ENCODE measurements around the gene OPA3. TPM values are rescaled to one million over a fixed set of nuclear protein-coding genes. Genes with fewer than 3 reads are reported as not detected.
A peak's percentile ranks its signal among the peaks of the same experiment; 100 is the strongest.

Gene OPA3
- total and polyA plus RNA-seq, 2 experiments from 2014 or later = 5.3 to 11.8 TPM

DNA sequence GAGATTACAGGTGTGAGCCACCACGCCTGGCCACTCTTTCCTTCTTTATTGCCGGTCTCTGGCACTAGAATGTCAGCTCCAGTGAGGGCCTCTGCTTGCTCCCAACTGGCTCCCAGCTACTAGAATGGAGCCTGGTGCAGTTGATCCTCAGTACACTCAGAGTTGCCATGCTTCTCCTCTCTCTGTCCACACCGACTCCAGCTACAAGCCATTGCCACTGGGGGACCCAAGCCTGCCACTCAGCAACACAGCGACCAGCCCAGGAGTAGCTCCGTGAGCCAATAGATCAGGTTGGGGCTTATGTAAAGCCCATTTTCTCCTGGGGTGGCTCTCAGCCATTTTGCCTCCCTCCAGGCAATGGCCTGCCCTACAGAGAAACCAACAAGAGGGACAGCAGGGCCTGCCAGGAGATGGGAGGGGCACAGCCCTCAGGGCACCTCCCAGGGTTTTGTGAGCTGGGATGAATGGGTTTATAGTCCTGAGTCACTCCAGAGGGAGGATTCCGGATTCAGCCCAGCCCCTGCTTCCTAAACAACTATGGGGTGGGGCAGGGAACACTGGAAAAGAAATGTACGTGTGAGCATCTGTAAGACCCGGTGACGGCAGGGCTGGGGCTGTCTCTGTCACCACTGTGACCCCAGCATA, 36.5 kb downstream of the OPA3 start:
- peak; percentile 86 for DNase-seq
- no peak for TF ChIP-seq EZH2phosphoT487 (IDR thresholded peaks at IDR 0.05; ENCODE audit: insufficient read depth, low read depth)
- TF ChIP-seq EZH2 (IDR thresholded peaks at IDR 0.05; ENCODE audit: insufficient read depth, poor library complexity, severe bottlenecking) = no peak
- Histone ChIP-seq H3K27ac (no peak overlapping the region), H3K4me1 (ENCODE audit: insufficient read depth) (peaks cover 14% of the 10 kb centered on the region), H3K36me3 (ENCODE audit: low read depth) (no peaks in the 10 kb centered on the region), H4K20me1 (ENCODE audit: insufficient read depth) (no peaks in the 10 kb centered on the region), H3K27me3 (replicated peaks; ENCODE audit: insufficient read depth) (no peaks in the 10 kb centered on the region), H3K9me3 (ENCODE audit: low read depth) (no peaks in the 10 kb centered on the region), H3K4me3 (no peak overlapping the region), H3K4me2 (ENCODE audit: unreplicated experiment) (no peak overlapping the region), H2AFZ (no peak overlapping the region), H3K9ac (no peak overlapping the region), H3K9me2 (ENCODE audit: insufficient read depth) (no peaks in the 10 kb centered on the region), H3K79me2 (ENCODE audit: insufficient read depth) (no peaks in the 10 kb centered on the region), H3F3A (ENCODE audit: insufficient read depth) (0 out of 2 replicates have a peak, but pooled peaks cover 3% of the 10 kb centered on the region)
- in situ Hi-C loops (cut with MboI) = no loop called here
- WGBS, 2 experiments (ENCODE audit: low coverage in 1 of 2, low lambda C conversion rate in 2 of 2, missing lambda C conversion rate in 2 of 2) = 68 to 72% methylated on average over 9 of the region's 9 CpGs

DNA sequence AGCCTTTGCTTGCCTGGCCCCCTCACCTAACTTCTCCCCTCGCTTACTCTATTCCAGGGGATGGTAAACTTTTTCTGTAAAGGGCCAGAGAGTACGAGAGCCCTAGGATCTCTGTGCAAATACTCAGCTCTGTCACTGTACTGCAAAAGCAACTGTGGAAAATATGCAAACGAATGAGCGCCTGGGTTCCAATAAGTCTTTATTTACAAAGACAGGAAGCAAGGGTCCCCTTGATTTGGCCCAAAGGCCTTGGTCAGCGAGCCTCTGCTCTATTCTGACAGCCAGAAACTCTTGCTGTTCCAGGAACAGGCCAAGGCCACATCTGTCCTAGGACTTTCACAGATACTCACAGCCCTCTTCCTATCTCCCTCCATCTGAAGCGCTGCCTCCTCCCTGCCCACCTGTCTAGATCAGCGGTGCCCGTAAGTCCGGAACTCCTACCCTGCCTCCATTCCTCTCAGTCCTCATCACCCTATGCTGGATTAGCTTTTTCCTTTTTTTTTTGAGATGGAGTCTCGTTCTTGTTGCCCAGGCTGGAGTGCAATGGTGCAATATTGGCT, 37.3 kb downstream of the OPA3 start:
- no peak for DNase-seq
- Histone ChIP-seq H3K4me1 (ENCODE audit: insufficient read depth) (peaks cover 14% of the 10 kb centered on the region), H3K27me3 (replicated peaks; ENCODE audit: insufficient read depth) (no peaks in the 10 kb centered on the region), H3K4me2 (ENCODE audit: unreplicated experiment) (no peak overlapping the region), H3F3A (ENCODE audit: insufficient read depth) (0 out of 2 replicates have a peak, but pooled peaks cover 3% of the 10 kb centered on the region), H3K27ac (no peak overlapping the region), H3K4me3 (no peak overlapping the region), H3K36me3 (ENCODE audit: low read depth) (no peaks in the 10 kb centered on the region), H3K79me2 (ENCODE audit: insufficient read depth) (no peaks in the 10 kb centered on the region), H4K20me1 (ENCODE audit: insufficient read depth) (no peaks in the 10 kb centered on the region), H3K9me2 (ENCODE audit: insufficient read depth) (no peaks in the 10 kb centered on the region), H2AFZ (no peak overlapping the region), H3K9me3 (ENCODE audit: low read depth) (no peaks in the 10 kb centered on the region), H3K9ac (no peak overlapping the region)
- WGBS, 2 experiments (ENCODE audit: low coverage in 1 of 2, low lambda C conversion rate in 2 of 2, missing lambda C conversion rate in 2 of 2) = 97 to 99% methylated on average over 9 to 10 of the region's 10 CpGs
- TF ChIP-seq EZH2 (IDR thresholded peaks at IDR 0.05; ENCODE audit: insufficient read depth, poor library complexity, severe bottlenecking) (no peak), EZH2phosphoT487 (IDR thresholded peaks at IDR 0.05; ENCODE audit: insufficient read depth, low read depth) (no peak)
- in situ Hi-C loops (cut with MboI) = no loop called here

DNA sequence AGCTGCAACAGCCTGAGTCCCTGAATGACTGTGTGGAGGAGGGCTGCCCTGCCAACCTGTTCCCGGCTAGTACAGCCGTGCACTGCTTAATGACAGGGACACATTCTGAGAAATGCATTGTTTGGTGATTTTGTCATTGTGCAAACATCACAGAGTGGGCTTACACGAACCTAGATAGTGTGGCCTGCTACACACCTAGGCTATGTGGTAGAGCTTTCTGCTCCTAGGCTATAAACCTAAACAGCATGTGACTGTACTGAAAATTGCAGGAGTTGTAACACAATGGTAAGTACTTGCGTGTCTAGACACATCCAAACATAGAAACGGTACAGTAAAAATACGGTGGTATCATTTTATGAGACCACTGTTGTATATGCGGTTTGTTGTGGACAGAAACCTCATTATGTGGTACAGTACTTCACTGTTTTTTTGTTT, 42.4 kb downstream of the OPA3 start:
- no peak overlapping the region for H3K4me3 ChIP-seq
- no peaks in the 10 kb centered on the region for H3K79me2 ChIP-seq (ENCODE audit: insufficient read depth)
- TF ChIP-seq EZH2phosphoT487 (IDR thresholded peaks at IDR 0.05; ENCODE audit: insufficient read depth, low read depth) = no peak
- TF ChIP-seq EZH2 (IDR thresholded peaks at IDR 0.05; ENCODE audit: insufficient read depth, poor library complexity, severe bottlenecking) = no peak
- WGBS, 2 experiments (ENCODE audit: low coverage in 1 of 2, low lambda C conversion rate in 2 of 2, missing lambda C conversion rate in 2 of 2) = 78 to 83% methylated on average over 7 of the region's 7 CpGs
- no peaks in the 10 kb centered on the region for H3K9me2 ChIP-seq (ENCODE audit: insufficient read depth)
- H3K27ac ChIP-seq = no peak overlapping the region
- no peak overlapping the region for H2AFZ ChIP-seq
- H3K9me3 ChIP-seq (ENCODE audit: low read depth) = no peaks in the 10 kb centered on the region
- no peak overlapping the region for H3K4me2 ChIP-seq (ENCODE audit: unreplicated experiment)
- H3K27me3 ChIP-seq (replicated peaks; ENCODE audit: insufficient read depth) = no peaks in the 10 kb centered on the region
- H4K20me1 ChIP-seq (ENCODE audit: insufficient read depth) = no peaks in the 10 kb centered on the region
- H3K36me3 ChIP-seq (ENCODE audit: low read depth) = no peaks in the 10 kb centered on the region
- no peak overlapping the region for H3K9ac ChIP-seq
- no peak for DNase-seq
- 0 out of 2 replicates have a peak, but pooled peaks cover 3% of the 10 kb centered on the region for H3F3A ChIP-seq (ENCODE audit: insufficient read depth)
- in situ Hi-C loops (cut with MboI) = no loop called here
- peaks cover 8% of the 10 kb centered on the region; the same call in 1 of the 2 replicates for H3K4me1 ChIP-seq (ENCODE audit: insufficient read depth)

DNA sequence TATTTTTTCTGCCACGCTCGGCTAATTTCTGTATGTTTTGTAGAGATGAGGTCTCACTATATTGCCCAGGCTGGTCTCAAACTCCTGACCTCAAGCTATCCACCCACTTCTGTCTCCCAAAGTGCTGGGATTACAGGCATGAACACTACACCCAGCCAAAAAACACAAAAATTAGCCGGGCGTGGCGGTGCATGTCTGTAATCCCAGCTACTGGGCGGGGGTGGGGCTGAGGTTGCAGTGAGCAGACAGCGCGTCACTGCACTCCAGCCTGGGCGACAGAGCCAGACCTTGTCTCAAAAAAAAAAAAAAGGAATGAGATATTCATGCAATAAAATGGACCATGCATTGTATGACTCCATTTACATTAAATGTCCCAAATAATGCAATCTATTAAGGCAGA, 45.1 kb downstream of the OPA3 start:
- no peaks in the 10 kb centered on the region for H3K9me2 ChIP-seq (ENCODE audit: insufficient read depth)
- no peak for TF ChIP-seq EZH2phosphoT487 (IDR thresholded peaks at IDR 0.05; ENCODE audit: insufficient read depth, low read depth)
- no peak for TF ChIP-seq EZH2 (IDR thresholded peaks at IDR 0.05; ENCODE audit: insufficient read depth, poor library complexity, severe bottlenecking)
- H3K4me2 ChIP-seq (ENCODE audit: unreplicated experiment) = no peak overlapping the region
- H3K4me3 ChIP-seq = no peak overlapping the region
- H3K9ac ChIP-seq = no peak overlapping the region
- WGBS, 2 experiments (ENCODE audit: low coverage in 1 of 2, low lambda C conversion rate in 2 of 2, missing lambda C conversion rate in 2 of 2) = 83 to 88% methylated on average over 9 of the region's 9 CpGs
- H3K36me3 ChIP-seq (ENCODE audit: low read depth) = no peaks in the 10 kb centered on the region
- DNase-seq = no peak
- H3K27me3 ChIP-seq (replicated peaks; ENCODE audit: insufficient read depth) = no peaks in the 10 kb centered on the region
- in situ Hi-C loops (cut with MboI) = no loop called here
- no peaks in the 10 kb centered on the region for H3K79me2 ChIP-seq (ENCODE audit: insufficient read depth)
- no peak overlapping the region for H2AFZ ChIP-seq
- no peaks in the 10 kb centered on the region for H3K9me3 ChIP-seq (ENCODE audit: low read depth)
- peaks cover 8% of the 10 kb centered on the region; the same call in 1 of the 2 replicates for H3K4me1 ChIP-seq (ENCODE audit: insufficient read depth)
- 0 out of 2 replicates have a peak, but pooled peaks cover 7% of the 10 kb centered on the region for H3F3A ChIP-seq (ENCODE audit: insufficient read depth)
- no peaks in the 10 kb centered on the region for H4K20me1 ChIP-seq (ENCODE audit: insufficient read depth)
- no peak overlapping the region for H3K27ac ChIP-seq
